ENCODE data around the gene MOV10L1.
A peak's percentile ranks its signal among the peaks of the same experiment; 100 is the strongest.
"Not testable (repeated sequence)": the region's sequence is repeated elsewhere in the genome, so short reads cannot be mapped to it uniquely, and the experiment has no call there.

The MOV10L1 gene

DNA sequence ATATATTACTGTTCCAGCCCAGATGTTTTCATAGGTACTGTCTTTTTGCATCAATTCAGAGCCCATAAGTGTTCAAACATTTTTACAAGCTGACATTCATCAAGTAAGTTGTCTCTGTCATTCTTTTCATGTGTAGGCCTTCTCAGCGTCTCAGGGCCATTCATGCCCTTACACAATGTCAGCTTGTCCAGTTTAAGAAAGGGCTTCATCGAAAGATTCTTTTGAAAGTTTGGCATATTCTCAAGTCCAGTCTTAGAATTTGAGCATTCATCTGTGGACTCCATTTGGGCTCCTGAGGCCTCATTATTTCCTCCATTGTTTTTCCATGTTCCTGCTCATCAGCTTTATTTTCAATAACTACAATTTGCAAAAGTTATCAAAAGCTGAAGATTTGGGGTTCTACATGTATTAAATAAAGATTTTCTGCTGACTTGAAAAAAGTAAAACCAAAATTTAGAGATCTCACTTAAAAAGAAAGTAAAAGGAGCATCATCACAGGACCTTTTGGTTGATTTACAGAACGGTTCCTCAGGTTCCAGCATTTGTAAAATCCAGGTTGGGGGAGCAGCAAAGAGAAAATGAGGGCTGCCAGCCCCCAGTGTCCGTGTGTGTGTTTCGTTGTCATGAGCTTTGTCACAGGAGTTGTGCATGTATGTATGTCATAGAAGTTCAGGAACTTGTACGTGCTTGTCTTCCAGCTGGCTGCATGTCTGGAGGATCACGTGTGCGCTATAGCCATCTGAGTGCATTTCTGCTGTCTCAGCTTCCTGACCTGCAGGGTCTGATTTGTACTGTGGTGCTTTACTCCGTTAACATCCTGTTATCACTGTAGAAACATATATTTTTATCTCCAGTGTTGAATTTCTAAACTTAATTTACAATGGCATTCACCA, 15.6 kb downstream of the MOV10L1 start:
- DNase-seq = no peak

DNA sequence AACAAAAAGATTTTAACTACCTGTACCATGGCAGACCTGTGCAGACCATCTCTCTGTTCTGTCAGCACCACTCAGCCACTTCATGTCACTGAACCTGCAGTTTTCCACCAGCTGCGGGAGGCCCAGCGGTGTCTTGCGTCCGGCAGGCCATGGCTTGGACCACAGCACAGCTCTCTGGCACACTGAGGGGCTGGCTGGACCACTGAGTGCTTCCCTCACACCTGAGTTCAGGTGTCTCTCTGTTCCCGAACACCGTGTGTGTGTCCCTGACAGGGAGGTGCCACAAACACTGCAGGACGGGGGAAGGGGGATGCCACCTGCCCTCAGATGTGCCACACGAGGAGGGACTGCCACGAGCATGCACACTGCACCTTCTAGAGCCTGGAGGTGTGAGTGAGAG, 17.7 kb downstream of the MOV10L1 start:
- DNase-seq = no peak

DNA sequence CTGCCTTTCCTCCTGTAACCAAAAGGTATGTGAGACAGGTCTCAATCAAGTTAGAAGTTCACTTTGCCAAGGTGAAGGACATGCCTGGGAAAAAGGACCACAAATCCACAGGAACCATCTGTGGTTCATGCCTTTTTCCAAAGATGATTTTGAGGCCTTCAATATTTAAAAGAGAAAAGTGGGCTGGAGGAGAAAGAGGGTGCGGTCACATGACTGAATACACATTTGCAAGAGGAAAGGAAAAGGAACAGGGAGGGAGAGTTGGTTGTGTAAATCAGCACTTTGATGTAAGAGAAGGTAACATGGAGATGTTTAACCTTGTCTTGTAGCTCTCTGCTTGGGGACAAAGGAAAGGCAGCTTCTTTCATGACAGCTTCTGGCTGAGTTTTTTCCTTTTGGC, 21.2 kb downstream of the MOV10L1 start:
- DNase-seq = no peak

DNA sequence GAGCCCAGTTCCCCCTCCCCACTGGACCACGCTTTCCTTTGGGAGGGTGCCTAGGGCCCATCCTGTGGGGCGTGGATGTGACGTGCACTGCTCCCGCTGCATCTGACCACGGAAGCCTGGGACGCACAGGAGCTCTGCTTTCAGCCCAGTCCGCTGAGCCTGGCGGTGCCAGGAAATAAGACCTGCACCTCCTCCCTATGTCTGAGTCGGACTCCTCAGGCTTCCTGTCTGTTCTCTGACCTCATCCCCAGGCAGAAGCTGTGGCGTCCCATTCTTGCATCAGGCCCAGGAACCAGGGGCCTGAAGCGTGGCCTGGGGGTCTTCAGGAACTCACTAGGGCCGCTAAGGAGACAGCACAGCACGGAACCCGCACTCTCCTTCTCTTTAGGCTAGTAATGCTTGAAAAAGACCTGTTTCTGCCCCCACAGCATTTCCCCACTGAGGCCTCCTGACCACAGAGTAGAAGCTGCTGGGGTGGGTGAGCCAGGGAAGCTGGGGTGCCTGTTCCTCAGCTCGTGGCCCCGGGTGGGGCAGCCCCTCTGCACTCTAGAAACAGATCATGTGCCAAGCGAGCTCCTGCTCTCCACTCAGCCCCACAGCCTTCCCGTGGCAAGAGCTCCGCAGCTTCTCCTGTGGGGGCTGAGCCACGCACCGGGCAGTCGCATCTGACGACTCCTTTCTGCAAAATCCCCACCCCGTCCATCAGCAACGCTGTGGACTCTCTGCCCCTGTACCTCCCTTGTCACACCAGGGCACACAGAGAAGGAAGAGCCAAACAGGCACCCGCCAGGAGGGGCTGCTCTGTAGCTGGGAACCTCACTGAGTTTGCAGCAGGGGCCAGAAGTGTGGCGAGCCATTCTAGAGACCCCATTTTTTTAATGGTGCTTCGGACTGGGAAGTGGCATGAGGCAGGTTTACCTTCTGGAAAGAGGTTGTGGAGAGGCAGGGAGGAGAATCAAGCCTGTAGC, 22.6 kb downstream of the MOV10L1 start:
- no peak for DNase-seq

DNA sequence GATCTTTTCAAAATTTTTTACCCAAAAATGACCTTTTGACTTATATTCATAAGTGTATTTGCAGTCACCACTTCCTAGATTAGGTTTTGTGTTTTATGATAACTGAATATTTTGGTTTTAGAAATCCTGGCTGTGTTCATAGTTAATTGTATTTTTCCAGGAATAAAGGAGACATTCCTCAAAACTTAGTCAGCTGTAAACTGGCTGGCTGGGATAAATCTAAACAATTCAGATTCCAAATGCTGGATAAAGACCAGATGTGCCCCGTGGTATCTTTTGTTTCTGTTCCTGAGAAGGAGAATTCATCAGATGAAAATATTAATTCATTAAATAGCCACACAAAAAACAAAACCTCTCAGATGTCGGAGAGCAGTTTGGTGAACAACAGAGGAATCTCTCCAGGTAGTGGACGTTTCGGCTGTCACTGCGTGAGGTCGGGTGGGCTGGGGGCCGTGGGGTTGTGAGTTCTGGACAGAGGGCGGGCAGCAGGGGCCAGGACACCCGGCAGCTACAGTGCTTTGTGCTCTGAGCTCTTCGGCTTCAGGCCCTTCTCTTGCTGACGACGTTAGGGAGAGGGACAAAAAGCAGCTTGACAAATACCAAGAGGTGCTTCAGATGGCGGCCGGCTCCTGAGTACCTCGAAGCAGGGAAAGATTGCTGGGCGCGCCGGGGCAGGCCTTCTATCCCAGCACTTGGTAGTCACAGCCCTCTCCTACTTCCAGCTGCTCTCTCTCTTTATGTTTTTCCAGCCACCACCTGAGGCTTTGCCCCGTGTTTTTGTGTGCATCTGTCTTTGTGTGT, 24.6 kb downstream of the MOV10L1 start:
- no peak for DNase-seq

DNA sequence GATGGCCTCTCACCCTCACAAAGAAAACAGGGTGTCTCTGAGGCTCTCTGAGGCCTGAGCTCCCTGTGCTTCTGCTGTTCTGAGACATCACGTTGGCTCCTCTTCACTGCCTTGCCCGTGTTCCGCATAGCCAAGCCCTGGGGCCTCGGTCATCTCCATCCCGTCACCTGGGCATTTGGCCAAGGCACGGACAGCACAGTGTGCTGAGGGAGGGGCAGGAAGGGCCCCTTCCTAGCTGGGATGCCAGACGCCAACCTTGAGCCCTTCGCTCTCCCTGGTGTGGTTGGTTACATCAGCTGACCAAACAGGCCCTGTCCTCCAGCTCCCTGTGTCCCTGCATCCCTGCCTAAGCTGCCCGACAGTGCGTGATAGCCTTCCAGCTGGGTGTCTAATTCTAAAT, 25.9 kb downstream of the MOV10L1 start:
- no peak for DNase-seq

DNA sequence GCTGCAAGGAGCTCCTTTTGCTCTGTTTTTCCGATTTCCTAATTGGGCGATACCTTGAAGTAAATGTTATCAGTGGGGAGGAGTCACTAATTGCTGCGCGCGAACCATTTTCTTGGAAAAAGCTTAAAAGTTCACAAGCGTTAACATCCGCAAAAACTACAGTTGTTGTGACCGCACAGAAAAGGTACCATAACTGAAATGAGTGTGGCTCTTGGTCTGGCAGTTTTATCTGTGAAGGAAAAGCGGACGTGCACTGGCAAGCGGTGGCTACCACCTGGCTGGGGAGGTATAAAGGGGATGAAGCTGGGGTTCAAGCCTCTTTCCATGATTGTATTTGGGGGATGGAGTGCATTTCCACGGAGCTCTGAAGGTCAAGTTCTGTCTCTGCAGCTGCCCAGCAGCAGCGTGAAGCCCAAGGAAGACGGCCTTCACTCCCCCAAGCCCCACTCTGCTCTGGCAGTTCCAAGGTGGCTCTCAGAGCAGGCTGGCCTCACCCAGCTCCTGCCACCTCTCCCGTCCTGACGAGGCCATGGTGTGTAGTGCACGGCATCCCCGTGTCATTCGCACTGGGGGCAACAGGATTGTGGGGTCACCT, 27.5 kb downstream of the MOV10L1 start:
- no peak for DNase-seq

DNA sequence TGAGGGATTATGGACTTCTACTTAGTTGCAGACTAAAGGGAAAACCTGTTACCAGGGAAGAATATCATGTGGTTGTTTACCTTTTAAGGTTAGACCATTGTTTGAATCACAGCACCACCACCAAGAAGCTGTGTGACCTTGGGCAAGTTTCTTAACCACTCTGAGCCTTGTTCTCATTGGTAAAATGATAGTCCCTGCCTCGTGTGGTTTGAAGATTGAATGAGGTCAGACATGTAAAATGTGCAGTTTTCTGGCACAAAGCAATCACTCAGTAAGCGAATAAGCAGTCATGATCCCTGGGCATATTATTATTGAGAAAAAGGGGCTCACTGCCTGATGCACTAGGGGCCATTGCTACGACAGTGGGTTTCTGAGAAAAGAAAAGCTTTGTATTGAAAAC, 28.3 kb downstream of the MOV10L1 start:
- DNase-seq = no peak

DNA sequence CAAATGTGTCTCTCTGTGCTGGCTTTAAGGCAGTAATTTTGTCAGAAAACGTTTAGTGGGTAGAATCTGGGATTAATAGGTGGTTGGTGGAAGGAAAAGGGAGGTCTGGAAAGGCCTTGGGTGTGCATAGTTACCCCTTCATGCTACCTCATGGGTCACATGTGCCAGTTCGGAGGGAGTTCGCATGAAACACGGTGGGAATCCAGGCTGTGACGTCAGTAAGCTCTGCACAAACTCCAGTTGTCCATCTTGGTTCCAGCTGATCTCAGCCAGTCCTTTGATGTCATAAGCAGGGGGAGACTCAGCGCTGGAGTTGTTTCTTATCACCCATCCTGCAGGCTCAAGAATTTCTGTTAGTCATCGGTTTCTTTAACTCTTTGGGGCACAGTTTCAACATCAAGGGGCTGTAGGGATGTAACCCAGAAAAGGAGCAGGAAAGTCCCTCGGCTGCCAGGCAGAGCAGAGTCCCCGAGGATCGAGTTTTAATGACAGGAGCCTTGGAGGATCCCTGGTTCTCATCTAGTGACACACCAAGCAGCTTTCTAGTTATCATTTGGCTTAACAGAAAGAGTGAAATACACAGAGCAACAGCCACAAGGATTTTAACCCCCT, 28.9 kb downstream of the MOV10L1 start:
- DNase-seq = no peak

DNA sequence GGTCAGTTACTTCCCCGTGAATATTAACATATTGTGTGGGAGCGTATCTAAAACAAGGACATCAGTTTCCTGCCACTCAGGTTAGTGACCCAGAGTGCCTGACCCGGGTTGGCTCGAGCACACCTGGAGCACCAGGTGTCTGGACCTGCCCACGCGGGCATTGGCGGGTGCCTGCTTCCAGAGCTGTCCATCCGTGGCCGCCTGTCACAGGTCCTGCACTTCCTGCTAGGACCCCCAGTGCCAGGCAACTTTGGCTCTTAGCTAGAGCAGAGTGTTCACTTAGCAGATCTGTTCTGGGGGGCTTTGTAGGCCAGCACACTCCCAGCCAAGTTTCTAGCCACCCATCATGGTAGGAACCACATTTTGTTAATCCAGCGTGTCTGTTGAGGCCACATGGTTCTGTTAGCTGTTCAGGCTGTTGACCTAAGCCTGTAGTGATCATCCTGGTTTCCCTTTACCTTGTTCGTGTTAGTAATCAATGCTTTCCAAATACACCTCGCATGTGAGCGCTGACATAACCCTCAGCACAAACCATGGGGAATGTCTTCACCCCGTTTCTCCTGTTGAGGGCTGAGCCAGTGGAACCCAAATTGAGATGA, 29.5 kb downstream of the MOV10L1 start:
- no peak for DNase-seq

DNA sequence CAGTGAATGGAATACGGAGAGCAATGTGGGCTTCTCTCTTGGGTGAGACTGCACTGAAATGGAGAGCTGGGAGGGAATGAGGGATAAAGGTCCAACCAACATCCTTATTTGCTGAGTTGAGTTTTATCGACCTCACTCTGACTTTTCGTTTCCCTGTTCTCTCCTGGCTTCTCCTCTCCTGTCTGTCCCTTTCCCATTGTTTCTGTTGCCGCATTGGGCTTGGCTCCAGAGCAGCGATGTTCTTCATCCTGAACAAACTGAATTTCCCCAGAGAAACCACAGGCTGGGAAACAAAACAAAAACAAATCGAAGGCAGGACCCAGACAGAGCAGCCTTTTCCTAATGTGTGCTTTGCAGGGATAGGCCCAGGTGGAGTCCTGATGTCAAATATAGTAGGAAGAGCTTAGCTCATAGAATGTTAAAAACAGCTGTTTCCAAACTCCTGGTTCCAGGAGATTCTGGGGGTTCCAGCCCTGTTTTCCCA, 30.0 kb downstream of the MOV10L1 start:
- no peak for DNase-seq

DNA sequence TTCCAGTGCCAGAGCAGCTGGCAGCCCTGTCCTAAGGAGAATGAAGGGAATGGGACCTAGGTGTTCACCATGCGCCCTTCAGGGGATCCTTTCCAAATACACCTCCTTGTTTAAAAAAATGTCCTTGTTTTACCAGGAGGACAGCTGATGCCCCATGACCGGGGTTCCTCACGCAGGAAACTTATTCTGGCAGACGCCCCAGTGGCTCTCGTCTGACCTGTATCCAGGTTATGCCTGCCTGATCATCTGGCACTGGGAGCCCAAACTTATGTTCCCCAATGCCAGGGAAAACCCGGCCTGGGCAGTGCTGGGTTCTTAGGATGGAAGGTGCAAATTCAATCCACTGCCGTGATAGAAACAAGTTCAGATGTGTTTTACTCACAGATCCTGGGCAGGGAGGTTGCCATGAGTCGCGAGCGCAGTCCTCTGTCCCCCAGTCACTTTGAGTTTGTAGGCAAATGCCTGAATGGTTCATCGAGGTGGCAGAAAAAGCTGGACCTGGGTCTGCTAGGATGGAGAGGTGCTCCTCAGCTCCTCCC, 31.5 kb downstream of the MOV10L1 start:
- no peak for DNase-seq

DNA sequence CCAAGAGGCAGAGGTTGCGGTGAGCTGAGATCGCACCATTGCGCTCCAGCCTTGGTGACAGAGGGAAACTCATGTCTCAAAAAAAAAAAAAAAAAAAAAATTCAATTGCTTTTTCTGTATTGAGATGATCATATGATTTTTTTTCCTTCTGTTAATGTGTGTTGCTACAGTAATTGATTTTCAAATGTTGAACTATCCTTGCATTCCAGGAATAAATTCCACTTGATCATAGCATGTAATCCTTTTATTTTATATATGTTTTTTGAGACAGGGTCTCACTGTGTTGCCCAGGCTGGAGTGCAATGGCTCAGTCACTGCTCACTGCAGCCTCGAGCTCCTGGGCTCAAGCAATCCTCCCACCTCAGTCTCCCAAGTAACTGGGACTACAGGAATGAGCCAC, 33.3 kb downstream of the MOV10L1 start:
- DNase-seq = no peak

DNA sequence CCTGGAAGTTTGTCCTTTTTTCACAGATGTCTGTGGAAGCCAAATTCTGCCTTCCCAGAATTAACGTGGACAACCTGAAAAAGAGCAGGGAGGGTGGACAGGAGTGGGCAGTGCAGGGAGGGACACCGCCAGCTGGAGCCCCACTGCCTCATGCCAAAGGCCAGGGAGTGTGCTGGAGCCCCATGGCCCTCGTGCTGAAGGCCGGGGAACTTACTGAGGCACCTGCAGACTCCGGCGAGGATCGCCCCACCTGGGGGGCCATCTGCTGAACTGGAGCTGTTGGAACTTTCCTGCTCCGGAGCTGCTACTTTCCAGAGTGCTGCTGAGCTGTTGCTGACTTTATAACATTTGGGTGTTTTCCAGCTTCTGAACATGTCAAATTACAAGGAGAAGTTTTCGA, 35.2 kb downstream of the MOV10L1 start:
- DNase-seq = no peak

DNA sequence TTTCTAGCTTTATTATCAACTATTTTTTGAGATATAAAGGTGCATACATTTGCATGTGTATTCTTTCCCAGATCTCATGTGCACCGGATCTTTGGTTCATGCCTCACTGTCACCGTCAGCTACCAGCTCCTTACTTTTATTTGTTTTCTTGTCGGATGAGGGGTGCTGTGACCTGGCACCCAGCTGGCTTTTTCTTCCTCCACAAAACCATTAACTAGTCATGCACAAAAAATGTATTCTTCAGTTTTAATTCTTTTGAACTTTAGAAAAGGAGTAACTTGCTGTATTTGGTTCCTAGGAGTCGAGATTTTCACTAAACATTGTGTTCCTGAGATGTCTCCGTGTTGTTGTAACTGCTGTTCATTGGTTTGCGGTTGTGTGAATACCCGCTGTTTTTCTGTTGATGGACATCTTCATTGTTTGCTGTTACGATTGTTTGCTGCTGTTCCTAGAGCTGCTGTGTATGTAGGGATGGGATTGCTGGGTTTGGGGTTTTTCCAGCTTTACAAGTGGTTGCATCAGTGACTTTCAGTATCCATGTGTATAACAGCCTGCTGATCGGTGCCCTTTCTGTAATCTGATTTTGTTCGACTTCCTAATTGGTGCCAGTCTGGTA, 39.4 kb downstream of the MOV10L1 start:
- peak; percentile 17 for DNase-seq

DNA sequence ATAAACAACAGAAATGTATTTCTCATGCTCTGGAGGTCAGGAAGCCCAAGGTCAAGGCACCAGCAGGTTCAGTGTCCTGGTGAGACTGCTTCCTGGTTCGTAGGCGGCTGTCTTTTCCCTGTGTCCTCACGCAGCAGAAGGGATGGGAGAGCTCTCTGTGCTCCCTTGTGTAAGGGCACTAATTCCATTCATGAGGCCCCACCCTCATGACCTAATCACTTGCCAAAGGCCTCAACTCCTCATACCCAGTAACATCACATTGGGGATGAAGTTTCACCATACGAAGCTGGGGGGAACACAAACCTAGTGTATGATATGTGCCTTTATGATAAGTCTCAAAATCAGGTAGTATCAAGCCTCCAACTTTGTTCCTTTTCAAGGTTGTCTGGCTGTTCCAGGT, 42.1 kb downstream of the MOV10L1 start:
- DNase-seq = no peak

DNA sequence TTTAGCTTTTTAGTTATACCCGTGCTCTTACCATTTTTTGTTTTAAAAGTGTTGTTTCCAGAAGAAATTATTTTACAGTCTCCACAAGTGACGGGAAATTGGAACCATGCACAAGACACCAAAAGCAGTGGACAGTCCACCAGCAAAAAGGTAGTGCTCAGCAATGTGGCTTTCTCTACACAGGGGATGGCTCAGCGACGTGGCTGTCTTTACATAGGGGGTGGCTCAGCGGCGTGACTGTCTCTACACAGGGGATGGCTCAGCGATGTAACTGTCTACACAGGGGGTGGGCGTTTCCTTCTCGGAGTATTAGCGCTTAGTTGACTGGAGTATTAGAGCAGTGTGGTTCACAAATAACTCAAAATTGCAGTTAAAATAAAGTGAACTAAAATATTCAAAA, 44.7 kb downstream of the MOV10L1 start:
- no peak for DNase-seq

DNA sequence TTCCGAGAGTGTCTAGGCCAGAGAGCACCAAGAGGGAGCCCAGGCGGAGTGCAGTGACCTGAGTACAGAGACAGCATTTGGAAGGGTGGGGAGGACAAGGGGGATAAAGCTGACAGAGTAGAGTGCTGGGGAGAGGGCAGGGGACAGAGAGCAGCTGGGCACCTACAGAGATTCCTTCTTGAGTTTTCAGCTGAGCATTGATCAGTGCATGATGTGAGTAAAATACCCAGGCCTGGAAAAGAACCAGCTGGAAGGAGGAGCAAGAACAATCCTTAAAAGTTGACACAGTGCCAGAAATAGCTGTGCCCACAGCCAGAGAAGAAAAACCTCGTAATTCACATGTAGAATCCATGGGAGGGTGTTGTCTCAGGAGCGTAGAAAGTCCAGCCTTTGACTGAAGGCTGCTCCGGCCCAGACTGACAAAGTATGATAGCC, 46.8 kb downstream of the MOV10L1 start:
- no peak for DNase-seq

DNA sequence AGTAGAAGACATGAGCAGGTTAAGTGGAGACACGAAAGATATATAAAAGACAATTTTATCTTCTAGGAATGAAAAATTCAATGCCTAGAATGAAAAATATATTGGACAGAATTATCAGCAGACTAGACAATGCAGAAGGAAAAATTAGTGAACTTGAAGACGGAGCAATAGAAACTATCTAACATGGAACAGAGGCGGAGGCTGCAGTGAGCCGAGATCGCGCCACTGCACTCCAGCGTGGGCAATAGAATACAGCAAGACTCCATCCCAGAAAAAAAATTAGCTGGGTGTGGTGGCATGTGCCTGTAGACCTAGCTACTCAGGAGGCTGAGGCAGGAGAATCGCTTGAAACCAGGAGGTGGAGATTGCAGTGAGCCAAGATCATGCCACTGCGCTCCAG, 47.5 kb downstream of the MOV10L1 start:
- DNase-seq = not testable (repeated sequence)

DNA sequence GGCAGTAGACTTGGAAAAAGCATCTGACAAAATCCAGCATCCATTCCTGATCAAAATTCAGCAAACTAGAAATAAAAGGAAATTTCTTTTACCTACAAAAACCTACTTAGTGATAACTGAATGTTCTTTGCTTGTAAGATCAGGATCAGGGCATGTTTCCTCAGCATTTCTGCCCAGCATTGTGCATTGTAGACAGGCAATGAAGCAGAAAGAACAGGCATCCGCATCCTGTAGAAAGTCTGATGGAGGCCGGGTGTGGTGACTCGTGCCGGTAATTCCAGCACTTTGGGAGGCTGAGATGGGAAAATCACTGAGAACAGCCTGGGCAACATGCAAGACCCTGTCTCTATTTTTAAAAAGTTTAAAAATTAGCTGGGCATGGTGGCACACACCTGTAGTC, 48.2 kb downstream of the MOV10L1 start:
- no peak for DNase-seq

DNA sequence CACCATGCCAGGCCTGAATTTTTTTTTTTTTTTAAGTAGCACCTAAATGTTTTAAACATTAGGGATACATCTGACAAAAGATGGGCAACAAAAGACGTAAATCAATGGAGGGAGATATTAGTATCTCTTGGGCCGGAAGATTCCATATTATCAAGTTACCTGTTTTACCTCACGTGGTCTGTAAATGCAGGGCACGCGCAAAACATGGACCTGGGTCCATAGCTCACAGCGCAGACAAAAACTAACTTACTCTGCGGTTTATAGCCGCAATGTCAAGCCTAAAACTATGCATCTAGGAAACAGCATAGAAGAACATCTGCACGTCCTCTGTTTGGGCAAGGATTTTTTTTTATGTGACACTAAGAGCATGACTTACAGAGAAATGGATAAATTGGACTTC, 49.2 kb downstream of the MOV10L1 start:
- DNase-seq = no peak

Measured in NCI-H2029 (cell line).